Activated T-cell treated with anti-CD3 and anti-CD28 coated beads for 48 hours (primary cell): ENCODE data around the gene LHX6.

Experiments
- DNase-seq: peaks from one replicate; pipeline ENCODE4 v3.0.0-alpha.2; 2020; ENCODE audit warnings: low read depth

Gene LHX6

DNA sequence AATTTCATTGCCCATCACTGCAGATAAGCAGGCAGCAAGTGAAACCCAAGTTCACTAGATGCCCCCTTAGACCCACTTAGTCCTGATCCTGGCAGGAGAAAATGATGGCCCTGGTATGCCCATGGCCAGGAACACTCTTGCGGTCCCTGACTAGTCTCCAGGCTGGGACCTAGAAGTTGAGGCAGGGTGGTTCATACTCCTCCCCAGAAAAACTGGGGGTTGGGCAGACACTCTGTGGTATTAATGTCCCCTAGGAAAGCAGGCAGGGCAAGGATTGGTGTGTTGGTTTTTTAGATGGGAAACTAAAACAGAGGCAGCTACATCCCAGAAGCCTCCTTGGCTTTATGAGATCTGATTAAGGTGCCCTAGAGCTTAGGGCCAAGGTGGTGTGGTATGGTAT lies 13.1 kb downstream of the LHX6 start:
- DNase-seq: no peak

DNA sequence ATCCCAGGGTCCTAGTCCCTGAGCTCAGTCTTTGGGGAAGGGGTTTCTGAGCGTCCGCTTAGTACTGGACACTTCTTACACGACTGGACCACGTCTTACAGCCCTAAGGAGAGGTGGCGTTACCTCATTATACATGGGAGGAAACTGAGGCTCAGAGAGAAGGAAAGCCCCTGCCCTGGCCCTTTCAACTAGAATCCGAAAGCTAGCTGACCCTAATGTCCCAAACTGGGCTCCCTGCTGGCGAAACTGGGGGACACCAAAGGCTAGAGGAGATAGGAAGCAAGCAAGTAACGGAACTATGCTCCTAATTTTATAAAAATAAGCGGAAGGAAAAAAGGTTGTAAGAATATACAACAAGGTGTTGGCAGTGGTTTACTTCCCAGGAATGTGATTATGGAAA lies 14.2 kb downstream of the LHX6 start:
- no peak for DNase-seq

DNA sequence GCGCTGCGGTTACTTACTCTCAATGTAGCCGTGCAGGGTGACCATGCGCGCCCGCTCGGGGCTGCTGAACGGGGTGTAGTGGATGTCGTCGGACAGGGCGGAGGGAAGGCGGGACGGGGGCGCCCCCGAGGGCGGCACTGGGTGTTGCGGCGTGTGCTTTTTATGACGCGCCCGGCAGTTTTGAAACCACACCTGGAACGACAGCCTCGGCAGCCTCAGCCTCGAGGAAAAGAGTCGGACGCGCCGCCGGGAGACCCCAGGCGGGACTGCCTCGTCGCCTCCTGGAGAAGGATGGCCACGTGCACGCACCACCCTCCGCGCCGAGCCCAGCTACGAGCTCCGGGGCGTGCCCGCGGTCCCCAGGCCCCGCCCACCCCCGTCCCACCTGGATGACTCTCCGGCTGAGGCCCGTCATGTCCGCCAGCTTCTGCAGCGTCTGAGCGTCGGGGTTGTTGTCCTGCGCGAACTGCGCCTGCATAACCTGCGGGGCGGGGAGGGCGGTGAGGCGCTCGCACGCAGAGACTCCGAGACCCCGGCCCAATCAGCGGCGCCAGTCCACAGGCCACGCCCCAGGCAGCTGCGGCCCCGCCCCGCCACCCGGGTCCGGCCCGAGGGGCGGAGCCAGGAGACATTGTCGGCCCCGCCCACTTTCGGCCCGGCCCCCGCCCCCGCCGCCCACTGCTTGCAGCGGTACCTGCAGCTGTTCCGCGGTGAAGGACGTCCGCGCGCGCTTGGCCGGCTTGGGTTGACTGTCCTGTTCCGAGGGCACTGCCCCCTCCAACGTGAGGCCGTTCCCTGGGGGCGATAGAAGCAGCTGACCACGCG lies 15.0 kb downstream of the LHX6 start:
- peak; percentile 63 for DNase-seq

DNA sequence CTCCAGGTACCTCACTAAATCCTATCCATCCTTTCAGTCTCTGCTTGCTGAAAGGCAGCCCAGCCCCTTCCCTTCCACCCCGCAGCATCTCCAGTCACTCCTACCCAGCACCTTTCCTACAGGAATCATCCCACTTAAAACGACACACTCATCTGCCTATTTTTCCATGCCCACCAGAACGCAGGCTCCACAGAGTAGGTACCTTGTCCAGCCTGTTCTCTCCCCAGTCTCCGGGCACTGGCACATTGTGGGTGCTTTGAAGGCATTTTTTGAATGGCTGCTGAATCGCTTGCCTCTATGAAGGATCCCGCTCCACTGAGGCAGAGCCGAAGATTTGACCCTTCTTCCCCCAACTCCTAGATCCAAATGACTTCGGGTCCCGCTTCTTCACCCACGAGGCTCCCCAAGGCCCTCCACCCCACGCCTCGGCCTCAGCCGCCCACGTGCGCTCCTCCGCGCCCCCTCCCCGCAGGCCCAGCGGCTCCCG lies 15.6 kb downstream of the LHX6 start:
- no peak for DNase-seq

DNA sequence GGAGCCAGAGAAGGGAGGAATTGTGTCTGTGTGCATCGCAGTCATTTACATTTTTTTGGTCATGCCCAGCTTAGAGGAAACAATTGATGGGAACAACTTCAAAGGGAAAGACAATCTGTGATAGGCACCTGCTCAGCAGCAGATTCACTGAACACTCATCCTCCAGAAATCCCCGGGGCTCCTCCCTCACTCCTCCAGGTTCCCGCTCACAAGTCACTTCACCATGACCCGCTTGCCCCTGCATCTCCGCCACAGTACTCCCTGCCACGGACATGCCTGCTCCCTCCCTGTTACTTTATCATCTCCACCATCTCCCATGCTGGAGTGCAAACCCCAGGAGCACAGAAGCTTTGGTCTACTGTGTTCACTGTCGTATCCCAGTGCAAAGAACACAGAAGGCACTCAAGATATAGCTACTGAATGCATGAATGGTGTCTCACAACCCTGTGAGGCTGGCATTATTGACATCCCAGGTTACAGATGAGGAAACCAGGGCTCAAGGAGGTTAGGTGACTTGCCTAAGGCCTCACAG lies 16.2 kb downstream of the LHX6 start:
- DNase-seq: no peak

DNA sequence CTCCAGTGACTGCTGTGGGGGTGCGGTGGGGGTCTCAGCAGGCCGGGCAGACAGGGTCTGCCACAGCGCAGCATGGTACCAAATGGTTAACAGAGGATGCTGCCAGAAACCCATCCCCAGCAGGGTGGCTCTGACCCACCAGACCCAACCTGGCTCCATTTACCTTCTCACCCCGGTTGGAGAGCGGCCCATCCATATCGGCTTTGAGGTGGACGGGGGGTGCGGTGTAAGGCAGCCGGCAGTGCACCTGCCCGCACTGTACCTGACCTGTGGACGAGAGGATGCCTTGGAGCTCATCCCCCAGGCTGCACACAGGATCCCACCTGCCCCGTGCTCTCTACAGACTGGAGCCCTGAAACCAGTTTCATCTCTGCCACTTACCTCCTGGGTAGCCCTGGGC lies 19.3 kb downstream of the LHX6 start:
- DNase-seq: no peak

DNA sequence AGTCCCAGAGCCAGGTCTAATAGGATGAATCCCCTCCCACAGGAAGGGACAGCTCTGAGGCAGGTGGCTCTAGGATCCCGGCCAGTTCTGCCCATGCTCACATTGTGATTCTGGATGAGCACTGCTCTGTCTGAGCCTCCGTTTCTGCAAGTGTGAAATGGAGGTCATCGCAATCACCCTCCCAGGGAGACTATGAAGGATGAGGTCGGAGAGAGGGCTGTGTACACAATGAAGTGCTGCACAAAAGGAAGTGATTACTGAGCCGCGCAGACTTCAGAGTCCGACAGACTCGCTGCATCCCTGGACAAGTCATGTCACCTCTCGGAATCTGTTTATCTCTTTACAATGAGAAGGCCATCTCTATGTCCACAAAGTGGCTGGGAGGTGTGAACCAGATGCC lies 21.7 kb downstream of the LHX6 start:
- no peak for DNase-seq

DNA sequence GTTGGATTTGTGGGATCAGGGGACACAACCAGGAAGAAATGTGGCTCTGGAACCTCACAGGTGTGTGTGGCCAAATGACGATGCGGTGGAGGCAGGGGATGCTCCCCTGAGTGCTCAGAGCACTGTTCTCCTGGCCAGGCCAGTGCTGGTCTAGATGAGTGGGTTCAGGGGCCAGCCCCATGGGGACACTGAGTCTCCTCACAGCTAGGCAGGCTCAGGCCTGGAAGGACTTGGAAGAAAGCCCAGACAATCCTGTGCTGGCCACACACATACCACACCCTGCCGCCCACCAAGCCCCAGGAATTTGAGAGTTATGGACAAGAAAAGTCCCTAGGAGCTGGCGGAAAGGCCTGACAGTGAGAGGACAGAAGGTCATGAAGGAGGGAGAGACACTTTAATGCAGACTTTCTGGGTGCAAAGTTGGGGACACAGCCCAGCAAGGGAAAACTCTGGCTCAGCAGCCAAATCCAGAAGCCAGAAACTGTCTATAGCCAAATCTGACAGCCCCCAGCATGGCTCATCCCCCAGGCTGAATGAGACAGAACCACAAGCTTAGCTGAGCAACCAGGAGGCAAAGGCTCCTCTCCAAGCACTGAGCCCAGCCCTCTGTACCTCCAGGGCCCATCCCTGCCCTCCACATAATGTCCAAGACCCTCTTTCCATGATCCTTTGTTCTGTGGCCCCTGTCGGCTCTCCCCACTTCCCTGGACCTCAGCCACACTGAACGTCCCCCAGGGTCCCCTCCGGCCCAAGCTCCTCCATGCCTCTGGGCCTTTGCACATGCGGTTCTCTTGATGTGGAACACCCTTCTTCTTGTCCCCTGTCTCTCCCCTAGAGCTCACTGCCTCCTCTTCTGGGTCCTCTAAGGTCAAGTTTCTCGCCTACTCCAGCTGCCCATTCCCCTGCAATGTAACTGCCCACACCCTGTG lies 22.4 kb downstream of the LHX6 start:
- no peak for DNase-seq

DNA sequence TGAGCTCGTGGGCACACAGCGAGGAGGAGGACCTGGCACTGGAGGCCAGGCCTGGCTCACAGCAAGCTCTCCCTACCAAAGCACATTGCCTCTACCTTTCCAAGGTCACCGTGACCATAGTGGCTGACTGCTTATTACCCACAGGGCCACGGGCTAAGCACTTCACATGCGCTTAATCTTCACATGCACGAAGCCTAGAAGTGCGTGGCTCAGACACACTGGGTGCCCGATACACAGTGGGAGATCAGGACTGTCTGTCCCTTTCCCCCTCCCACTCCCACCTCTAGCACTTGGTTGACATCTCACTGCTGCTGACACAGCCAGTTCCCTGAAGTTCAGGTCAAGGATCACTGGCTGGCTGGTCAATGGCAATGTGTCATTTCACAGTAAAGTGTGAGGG lies 23.6 kb downstream of the LHX6 start:
- DNase-seq: no peak

DNA sequence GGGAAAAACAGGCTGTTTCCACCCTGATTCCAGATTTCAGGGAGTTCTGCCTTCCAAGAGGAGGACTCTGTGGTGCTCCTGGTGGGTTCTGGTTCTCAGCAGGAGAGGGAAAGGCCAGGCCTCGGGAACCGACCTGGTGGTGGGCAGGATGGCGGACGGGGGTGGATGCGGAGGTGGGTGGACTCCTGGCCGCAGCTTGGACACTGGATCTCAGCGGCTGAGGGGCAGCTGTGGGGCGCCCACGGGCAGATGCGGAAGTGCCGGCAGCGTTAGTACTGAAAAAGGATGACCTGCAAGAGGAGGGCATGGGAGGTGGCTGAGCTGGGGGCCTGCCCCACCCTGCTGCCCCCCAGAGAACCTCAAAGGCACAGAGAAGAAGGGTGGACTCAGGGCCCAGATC lies 24.3 kb downstream of the LHX6 start:
- no peak for DNase-seq

DNA sequence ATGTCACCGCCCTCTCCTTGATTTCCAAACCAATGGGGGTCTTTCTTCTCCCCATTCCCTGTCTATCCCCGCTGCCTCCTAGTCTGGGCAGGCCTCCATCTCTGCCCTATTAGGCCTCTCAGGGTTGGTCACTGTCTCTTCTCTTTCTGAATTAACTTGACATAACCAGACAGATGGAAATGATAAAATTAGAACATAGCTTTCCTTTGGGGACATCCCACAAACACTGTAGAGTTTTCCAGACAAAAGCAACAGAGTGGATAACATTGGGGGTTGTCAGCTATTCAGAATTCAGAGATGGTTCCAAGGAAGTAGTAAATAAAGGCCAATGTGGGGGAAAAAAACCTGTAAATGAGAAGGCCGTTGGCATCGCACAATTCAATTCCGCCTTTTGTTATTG lies 24.7 kb downstream of the LHX6 start:
- DNase-seq: no peak

DNA sequence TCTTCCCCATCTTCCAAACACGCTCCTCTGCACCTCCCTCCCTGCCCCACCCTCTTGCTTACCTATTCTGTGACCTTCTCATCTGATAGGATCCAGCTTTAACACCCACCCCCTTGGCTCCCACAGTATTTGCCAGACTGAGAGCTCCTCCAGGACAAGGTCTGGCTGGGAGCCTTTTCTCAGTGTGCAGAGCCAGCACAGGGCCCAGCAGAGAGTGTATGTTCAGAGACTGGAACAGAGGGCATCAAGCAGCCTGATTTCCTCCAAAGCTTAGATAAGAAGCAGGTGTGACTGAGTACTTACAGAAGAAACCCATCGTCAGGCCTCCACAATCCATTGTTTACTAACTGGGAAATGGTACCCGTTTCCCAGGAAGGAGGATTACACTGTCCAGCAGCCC lies 26.6 kb downstream of the LHX6 start:
- no peak for DNase-seq

DNA sequence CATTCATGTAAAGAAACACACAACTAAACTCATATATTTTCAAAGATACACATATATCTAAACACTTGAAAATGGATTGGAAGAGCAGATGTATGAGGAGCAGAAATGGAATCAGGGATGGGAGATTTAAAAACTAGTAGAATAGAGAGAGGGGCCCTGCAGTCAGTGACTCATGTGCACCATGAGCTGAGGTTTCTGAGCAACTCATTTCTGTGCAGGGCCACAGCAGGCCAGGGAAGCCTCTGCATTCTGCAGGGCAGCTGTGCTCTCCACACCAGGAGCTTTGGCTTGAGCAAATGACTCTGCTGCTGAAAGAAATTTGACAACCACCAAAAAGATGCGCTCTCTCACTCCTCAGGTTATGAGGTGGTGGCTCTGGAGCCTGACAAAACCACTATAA lies 27.1 kb downstream of the LHX6 start:
- DNase-seq: no peak

DNA sequence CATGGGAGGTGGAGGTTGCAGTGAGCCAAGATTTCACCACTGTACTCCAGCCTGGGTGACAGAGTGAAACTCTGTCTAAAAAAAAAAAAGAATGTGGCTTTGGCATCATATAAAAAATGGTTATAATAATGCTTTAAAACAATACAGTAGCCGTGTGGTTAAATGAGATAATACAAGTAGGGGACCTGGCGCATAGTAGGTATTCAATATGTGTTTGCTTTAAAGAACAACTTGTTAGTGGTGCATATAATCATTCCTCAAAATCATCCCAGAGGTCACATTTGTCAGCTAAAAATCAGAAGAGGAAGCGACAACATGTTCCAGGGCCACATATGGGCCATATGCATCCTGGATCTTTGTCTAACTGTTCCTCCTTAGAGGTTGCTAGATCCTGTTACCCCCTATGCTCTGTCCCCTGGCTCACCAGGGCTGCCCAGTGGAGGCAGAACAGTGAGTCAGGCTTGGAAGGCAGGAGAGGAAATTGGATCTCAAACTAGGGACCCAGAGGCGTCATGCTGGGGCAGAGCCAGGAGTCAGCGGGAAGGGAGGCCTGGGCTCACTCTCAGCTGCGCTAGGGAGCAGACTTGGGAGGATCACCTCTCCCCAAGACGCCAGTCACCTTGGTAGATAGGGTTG lies 27.7 kb downstream of the LHX6 start:
- no peak for DNase-seq

DNA sequence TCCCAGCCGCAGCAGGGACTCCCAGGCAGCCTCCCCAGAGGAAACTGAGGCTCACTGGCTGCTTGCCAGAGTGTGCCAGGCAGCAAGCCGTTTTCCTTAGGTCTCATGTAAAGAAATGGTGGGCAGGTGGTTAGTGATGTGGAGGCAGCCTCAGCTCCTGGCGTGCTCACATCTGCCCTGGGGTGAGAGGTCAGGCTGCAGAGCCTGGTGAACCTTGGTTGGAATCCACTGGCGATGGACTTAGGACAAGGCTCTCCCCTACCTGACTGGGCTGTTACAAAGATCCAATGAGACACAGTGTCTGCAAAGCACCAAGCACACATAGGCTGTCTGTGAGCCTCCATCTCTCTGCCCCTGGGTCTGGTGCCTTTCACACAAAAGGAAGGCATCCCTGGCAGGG lies 30.9 kb downstream of the LHX6 start:
- DNase-seq: no peak

DNA sequence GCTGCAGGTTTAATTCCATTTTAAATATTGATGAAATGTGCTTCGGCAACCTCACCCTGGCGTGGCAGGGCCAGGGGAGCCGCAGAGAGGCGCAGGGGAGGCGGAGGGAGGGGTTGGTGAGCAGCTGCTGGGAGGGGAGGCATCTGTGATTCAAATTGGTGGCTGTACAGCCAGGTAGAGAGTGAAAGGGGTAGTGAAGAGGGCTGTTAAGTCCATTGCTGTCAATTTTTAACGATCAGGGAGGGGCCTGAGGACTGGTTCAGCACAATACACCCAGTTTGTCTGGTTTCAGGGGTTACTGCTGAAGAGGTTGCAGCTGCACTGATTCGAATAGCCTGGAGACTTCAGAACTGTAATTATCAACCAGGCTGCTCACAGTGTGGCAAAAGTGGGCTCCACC lies 31.3 kb downstream of the LHX6 start:
- no peak for DNase-seq

DNA sequence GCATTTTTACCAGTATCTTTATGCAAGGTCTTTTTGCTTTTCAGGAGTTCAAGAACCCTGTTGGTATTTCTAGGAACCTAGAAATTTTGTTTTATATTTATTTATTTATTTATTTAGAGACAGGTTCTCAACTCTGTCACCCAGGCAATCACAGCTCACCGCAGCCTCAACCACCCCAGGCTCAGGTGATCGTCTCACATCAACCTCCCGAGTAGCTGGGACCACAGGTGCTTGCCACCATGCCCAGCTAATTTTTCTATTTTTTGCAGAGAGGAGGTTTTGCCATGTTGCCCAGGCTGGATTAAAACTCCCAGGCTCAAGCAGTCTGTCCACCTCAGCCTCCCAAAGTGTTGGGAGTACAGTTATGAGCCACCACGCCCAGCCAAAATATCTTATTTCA lies 32.9 kb downstream of the LHX6 start:
- no peak for DNase-seq

DNA sequence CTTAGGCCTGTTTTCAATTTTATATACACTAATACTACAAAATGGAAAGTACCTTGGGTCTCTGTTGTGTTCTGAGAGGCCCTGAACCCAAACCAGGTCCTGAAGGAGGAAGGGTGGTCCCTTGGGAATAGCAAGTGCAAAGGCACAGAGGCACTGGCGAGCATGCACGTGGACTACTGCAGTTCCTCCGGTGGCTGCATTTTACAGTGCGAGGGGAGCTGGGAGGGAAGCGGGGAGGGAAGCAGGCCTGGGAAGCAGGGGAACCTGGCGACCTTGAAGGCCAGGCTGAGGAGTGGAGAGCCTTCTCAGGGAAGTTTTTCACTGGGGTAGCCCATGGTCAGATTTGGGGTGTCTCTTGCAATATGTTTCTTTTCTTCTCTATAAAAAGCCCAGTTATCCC lies 35.1 kb downstream of the LHX6 start:
- no peak for DNase-seq

DNA sequence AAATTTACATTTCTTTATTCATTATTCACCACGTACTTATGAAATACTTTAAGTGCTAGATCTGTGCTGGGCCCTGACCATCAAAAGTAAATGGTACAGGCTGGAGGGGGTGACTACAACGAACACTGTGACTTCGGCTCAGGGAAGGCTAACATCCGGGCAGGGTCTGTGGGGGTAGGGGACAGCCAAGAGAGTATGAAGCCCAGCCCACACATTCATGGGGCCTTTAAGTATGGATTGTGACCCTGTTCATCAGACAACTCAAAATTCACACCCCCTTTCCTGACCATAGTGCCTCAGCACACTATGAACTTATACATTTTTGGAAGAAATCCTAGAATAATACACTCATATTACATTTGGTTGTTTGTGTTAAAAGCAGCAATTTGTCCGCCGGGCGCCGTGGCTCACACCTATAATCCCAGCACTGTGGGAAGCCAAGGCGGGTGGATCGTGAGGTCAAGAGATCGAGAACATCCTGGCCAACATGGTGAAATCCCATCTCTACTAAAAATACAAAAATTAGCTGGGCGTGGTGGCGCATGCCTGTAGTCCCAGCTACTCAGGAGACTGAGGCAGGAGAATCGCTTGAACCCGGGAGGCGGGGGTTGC lies 35.7 kb downstream of the LHX6 start:
- no peak for DNase-seq

DNA sequence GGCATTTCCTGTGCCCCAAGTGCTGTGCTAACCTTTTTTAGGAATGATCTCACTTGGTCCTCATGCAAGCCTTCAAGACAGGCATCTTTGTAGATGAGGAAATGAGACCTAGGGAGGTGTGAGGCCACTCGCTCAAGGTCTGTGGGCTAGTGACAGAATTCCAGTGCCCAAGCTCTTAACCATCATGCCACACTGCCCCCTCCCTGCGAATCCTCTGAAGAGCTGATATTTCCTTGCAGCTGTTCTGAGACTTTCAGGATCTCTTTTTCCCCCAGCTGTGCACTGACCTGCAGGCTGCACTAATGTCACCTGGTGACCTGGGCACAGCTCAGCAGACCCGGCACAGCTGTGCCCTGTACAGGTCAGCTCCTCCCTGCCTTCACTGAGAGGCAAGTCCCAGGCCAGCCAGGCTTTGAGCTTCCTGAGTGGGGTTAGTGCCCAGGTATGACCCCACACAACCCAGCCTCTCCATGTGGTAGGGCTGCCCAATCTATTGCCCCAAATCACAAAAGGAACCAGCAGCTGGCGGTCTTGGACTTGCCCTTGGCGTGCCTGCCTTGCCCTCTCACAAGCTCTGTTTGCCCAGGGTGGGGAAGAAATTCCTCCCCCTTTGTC lies 36.4 kb downstream of the LHX6 start:
- no peak for DNase-seq

DNA sequence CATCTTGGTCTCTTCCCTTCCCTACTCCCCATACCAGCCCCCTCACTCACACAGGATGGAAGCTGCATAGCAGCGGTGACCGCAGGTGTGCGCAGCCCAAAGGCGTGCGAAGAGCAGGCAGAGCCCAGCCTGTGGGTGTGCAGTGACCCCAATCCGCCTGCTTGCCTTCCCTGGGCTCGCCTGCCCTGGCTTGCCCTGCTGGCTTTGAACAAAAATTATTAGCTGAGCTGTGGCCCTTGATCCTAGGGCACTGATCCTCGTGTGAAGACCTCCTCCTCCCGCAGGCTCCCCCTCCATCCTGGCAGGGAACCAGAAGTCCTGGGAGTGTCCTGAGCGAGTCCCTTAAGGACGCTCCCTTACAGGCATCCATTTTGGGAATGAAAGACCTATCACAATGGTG lies 37.2 kb downstream of the LHX6 start:
- no peak for DNase-seq
